Caco-2 (cell line): ENCODE measurements around the gene NCKIPSD. TPM values are rescaled to one million over a fixed set of nuclear protein-coding genes. Genes with fewer than 3 reads are reported as not detected.

Experiments used
- BruUV-seq: library from RNA; stranded (reverse); fragments of 400-500 nt; replicated peaks from 2 replicates; lab custom pipeline; 2021; lab: Mats Ljungman, UMichigan
- CTCF ChIA-PET: fragments of 300-600 bp; sonication (Branson Sonifier 250); formaldehyde crosslinking; loops from one replicate; lab custom pipeline; 2022; ENCODE audit warnings: antibody characterized with exemption; lab: Charles Lee
- POLR2A ChIA-PET: fragments of 300-600 bp; sonication (Branson Sonifier 250); formaldehyde crosslinking; loops from one replicate; lab custom pipeline; 2022; ENCODE audit warnings: antibody characterized with exemption; lab: Charles Lee
- DNase-seq, 2 experiments: peaks; one replicate each; pipeline versions ENCODE4 v3.0.0 to v3.0.0-alpha.2; 2020 to 2022
- H3K27me3 ChIP-seq: replicated peaks from 2 replicates; pipeline ENCODE4 v1.6.0; 2011; ENCODE audit warnings: low read length; ENCODE audit not compliant: control insufficient read depth, insufficient read depth
- H3K36me3 ChIP-seq: 2 replicates; pipeline ENCODE4 v1.5.1; 2011; ENCODE audit warnings: low read length; ENCODE audit not compliant: control insufficient read depth, insufficient read depth
- H3K4me1 ChIP-seq: fragments of 250-450 bp; sonication (Bioruptor Pico); 2 replicates; pipeline ENCODE4 v1.5.1; 2020; ENCODE audit warnings: mild to moderate bottlenecking
- H3K4me3 ChIP-seq: 2 replicates; pipeline ENCODE4 v1.5.1; 2011; ENCODE audit warnings: low read depth, mild to moderate bottlenecking, control low read depth, low read length
- H3K9me3 ChIP-seq: fragments of 250-450 bp; sonication (Bioruptor Pico); 2 replicates; pipeline ENCODE4 v1.5.1; 2020; ENCODE audit warnings: mild to moderate bottlenecking, moderate library complexity
- H3K27ac Mint-ChIP-seq: one replicate; pipeline ENCODE4 v1.8.0; 2022; ENCODE audit warnings: mixed read lengths; ENCODE audit not compliant: unreplicated experiment
- H3K27me3 Mint-ChIP-seq: one replicate; pipeline ENCODE4 v1.8.0; 2022; ENCODE audit warnings: mixed read lengths; ENCODE audit not compliant: insufficient read depth, unreplicated experiment
- H3K36me3 Mint-ChIP-seq: one replicate; pipeline ENCODE4 v1.8.0; 2022; ENCODE audit warnings: mild to moderate bottlenecking, mixed read lengths; ENCODE audit not compliant: insufficient read depth, unreplicated experiment
- H3K4me1 Mint-ChIP-seq: one replicate; pipeline ENCODE4 v1.8.0; 2022; ENCODE audit warnings: low read depth, mixed read lengths; ENCODE audit not compliant: unreplicated experiment
- H3K4me3 Mint-ChIP-seq: one replicate; pipeline ENCODE4 v1.8.0; 2022; ENCODE audit warnings: mild to moderate bottlenecking, moderate library complexity, mixed read lengths; ENCODE audit not compliant: unreplicated experiment
- H3K9me3 Mint-ChIP-seq: one replicate; pipeline ENCODE4 v1.8.0; 2022; ENCODE audit warnings: mixed read lengths; ENCODE audit not compliant: unreplicated experiment
- intact Hi-C: fragments of 100-400 bp; cut with micrococcal nuclease; formaldehyde crosslinking; loops from one replicate; pipeline ENCODE4 v1.10.0; 2022; ENCODE audit not compliant: unreplicated experiment
- total RNA-seq: library from RNA; stranded (reverse); gene quantifications from 2 replicates; pipeline ENCODE4 v1.2.3, GENCODE V29; 2022
- TF ChIP-seq, protein P1 (sequence below), 2 experiments: fragments of 200-600 bp in 1 of 2; IDR thresholded peaks; 1 replicate in 1 of 2; 2 replicates in 1 of 2; pipeline versions ENCODE4 v1.5.1 to v1.8.0; 2011 to 2022; ENCODE audit warnings: antibody characterized with exemption in 1 of 2, control low read depth in 1 of 2, inconsistent platforms in 1 of 2, low read depth in 1 of 2, low read length in 1 of 2, mild to moderate bottlenecking in 1 of 2, moderate library complexity in 1 of 2; ENCODE audit not compliant: insufficient read depth in 1 of 2, severe bottlenecking in 1 of 2, unreplicated experiment in 1 of 2

NCKIPSD gene
- total RNA-seq, 1 experiment from 2014 or later: 30.2 TPM

DNA sequence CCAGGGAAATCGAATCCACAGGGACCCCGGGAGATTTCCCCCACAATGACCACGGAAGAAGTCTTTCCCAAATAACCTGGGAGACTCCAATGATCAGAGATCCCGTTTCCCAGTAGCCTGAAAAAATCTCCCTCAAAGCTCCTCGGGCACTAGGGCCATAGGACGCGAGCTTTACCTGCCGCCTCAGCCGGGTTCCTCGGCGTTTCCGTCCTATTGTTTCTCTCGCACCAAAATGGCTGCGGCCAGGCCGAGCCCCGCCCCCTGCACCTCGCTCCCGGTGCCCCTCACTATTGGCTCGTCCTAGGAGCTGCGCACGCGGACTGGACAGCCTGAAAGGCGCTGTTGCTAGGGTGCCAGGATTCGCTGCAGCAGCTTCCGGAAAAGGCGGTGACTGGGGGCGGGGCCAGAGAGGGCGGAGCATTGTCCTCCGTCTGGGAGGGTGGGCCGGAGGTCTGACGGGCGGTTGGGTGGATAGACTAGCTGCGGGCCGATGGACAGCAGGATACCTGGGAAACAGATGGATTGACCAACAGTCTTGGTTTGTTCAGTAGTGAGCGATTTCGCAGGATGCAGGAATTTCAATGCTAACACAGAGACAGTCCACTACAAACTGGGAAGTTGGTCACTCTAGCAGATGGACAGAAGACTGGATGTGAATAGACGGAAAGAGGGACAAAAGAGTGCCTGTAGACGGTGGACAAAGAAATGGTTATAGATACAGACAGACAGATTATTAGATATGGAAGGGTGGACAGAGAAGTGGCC is 31.4 kb upstream of the NCKIPSD start, which contains the start of gene IP6K2:
Gene IP6K2 (minus strand): TSS at position 240 of the 765 bp plus-strand sequence. CDS start 21,930 bp downstream, outside the sequence.
- Mint-ChIP-seq H3K4me1 (peaks cover 42% of the 10 kb centered on the region), H3K36me3 (peaks cover 47% of the 10 kb centered on the region), H3K27ac (peak within 1 kb of the TSS; percentile 88), H3K4me3 (peak within 1 kb of the TSS; percentile 66), H3K27me3 (no peaks in the 10 kb centered on the region), H3K9me3 (no peaks in the 10 kb centered on the region)
- Histone ChIP-seq H3K9me3 (no peaks in the 10 kb centered on the region), H3K4me3 (peak within 1 kb of the TSS; percentile 55), H3K36me3 (peaks cover 2% of the 10 kb centered on the region), H3K27me3 (no peaks in the 10 kb centered on the region), H3K4me1 (peaks cover 41% of the 10 kb centered on the region)
- peak; percentile 99 for DNase-seq
- BruUV-seq: no TSS peak
- intact Hi-C loops: loop anchor here (2.0 to 10.0 kb wide), 2 partner anchors 24 to 198 kb away; partner anchors contain the start of gene ARIH2
- POLR2A ChIA-PET: interaction anchor here (0.5 to 1.9 kb wide), 15 partner anchors 14 to 312 kb away, joined by 3 to 13 read pairs (median 5); partner anchors contain the start of genes ARIH2, CELSR3, IMPDH2 and WDR6
- TF ChIP-seq, protein P1, sequence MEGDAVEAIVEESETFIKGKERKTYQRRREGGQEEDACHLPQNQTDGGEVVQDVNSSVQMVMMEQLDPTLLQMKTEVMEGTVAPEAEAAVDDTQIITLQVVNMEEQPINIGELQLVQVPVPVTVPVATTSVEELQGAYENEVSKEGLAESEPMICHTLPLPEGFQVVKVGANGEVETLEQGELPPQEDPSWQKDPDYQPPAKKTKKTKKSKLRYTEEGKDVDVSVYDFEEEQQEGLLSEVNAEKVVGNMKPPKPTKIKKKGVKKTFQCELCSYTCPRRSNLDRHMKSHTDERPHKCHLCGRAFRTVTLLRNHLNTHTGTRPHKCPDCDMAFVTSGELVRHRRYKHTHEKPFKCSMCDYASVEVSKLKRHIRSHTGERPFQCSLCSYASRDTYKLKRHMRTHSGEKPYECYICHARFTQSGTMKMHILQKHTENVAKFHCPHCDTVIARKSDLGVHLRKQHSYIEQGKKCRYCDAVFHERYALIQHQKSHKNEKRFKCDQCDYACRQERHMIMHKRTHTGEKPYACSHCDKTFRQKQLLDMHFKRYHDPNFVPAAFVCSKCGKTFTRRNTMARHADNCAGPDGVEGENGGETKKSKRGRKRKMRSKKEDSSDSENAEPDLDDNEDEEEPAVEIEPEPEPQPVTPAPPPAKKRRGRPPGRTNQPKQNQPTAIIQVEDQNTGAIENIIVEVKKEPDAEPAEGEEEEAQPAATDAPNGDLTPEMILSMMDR (IDR thresholded peaks at IDR 0.05; ENCODE audit: insufficient read depth in 1 of 2, low read depth in 1 of 2, low read length in 1 of 2, severe bottlenecking in 1 of 2, unreplicated experiment in 1 of 2): no peak
- CTCF ChIA-PET: interaction anchor here (0.6 to 1.4 kb wide), 5 partner anchors 23 to 522 kb away, joined by 3 to 7 read pairs (median 3); partner anchors contain the start of gene PRKAR2A

GRCh38 chr3:48716508-48716981 is 30.8 kb upstream of the NCKIPSD start:
- TF ChIP-seq, protein P1 (IDR thresholded peaks at IDR 0.05; ENCODE audit: insufficient read depth in 1 of 2, low read depth in 1 of 2, low read length in 1 of 2, severe bottlenecking in 1 of 2, unreplicated experiment in 1 of 2): no peak
- Histone ChIP-seq H3K27me3 (no peaks in the 10 kb centered on the region), H3K36me3 (peaks cover 4% of the 10 kb centered on the region), H3K9me3 (no peaks in the 10 kb centered on the region), H3K4me1 (peaks cover 35% of the 10 kb centered on the region), H3K4me3 (peak overlapping the region; percentile 55)
- ChIA-PET CTCF (interaction anchor here (0.9 to 1.4 kb wide), 2 partner anchors 23 to 131 kb away, joined by 3 to 7 read pairs; partner anchors contain the start of gene PRKAR2A), POLR2A (interaction anchor here (0.5 to 1.9 kb wide), 13 partner anchors 15 to 313 kb away, joined by 3 to 13 read pairs (median 5); partner anchors contain the start of genes ARIH2, CELSR3, IMPDH2 and WDR6)
- peak in 1 of 2 experiments; percentile 36 for DNase-seq
- Mint-ChIP-seq H3K4me1 (peaks cover 41% of the 10 kb centered on the region), H3K4me3 (peak overlapping the region; percentile 66), H3K27me3 (no peaks in the 10 kb centered on the region), H3K27ac (peak overlapping the region; percentile 68), H3K9me3 (no peaks in the 10 kb centered on the region), H3K36me3 (peaks cover 52% of the 10 kb centered on the region)
- intact Hi-C loops: loop anchor here (2.0 to 10.0 kb wide), 2 partner anchors 24 to 198 kb away; partner anchors contain the start of gene ARIH2
- no TSS peak for BruUV-seq

GRCh38 chr3:48715174-48715800 is 29.6 kb upstream of the NCKIPSD start:
- Mint-ChIP-seq H3K9me3 (no peaks in the 10 kb centered on the region), H3K4me3 (peak overlapping the region; percentile 66), H3K4me1 (peaks cover 30% of the 10 kb centered on the region), H3K27me3 (no peaks in the 10 kb centered on the region), H3K27ac (peak overlapping the region; percentile 68), H3K36me3 (peaks cover 61% of the 10 kb centered on the region)
- peaks cover 5% of the 10 kb centered on the region for H3K36me3 ChIP-seq
- no TSS peak for BruUV-seq
- TF ChIP-seq, protein P1 (IDR thresholded peaks at IDR 0.05; ENCODE audit: insufficient read depth in 1 of 2, low read depth in 1 of 2, low read length in 1 of 2, severe bottlenecking in 1 of 2, unreplicated experiment in 1 of 2): no peak
- ChIA-PET CTCF (no interaction called here), POLR2A (interaction anchor here (0.6 kb wide), 1 partner anchor 205 kb away, joined by 6 read pairs; no protein-coding TSS in a partner anchor)
- DNase-seq: no peak
- H3K9me3 ChIP-seq: no peaks in the 10 kb centered on the region
- H3K4me1 ChIP-seq: peaks cover 22% of the 10 kb centered on the region
- H3K4me3 ChIP-seq: peak overlapping the region; percentile 55
- no peaks in the 10 kb centered on the region for H3K27me3 ChIP-seq
- intact Hi-C loops: loop anchor here (10.0 kb wide), 1 partner anchor 200 kb away; the partner anchor contains the start of gene ARIH2
